ENCODE measurements around the gene SETBP1. TPM values are rescaled to one million over a fixed set of nuclear protein-coding genes. Genes with fewer than 3 reads are reported as not detected.

SETBP1 gene
- total RNA-seq, 1 donor from 2014 or later, result 12.4 TPM

- H3K27ac ChIP-seq (ENCODE audit: low read depth, low read length), result no peak overlapping the region
These were observed 323.9 kb downstream of the SETBP1 start for GRCh38 chr18:45004546-45005080.

GRCh38 chr18:45006934-45007333 is 326.2 kb downstream of the SETBP1 start:
- Mint-ChIP-seq H3K4me1 (ENCODE audit: low read depth, unreplicated experiment) (peaks cover 16% of the 10 kb centered on the region), H3K36me3 (ENCODE audit: low read depth, unreplicated experiment) (no peaks in the 10 kb centered on the region), H3K27me3 (ENCODE audit: low read depth, unreplicated experiment) (no peaks in the 10 kb centered on the region), H3K27ac (ENCODE audit: unreplicated experiment) (no peak overlapping the region), H3K4me3 (ENCODE audit: unreplicated experiment) (no peak overlapping the region), H3K9me3 (ENCODE audit: unreplicated experiment) (peaks cover 4% of the 10 kb centered on the region)
- no peaks in the 10 kb centered on the region for H3K27me3 ChIP-seq (ENCODE audit: insufficient read depth, low read length)
- no peak for TF ChIP-seq EZH2 (IDR thresholded peaks at IDR 0.05; ENCODE audit: insufficient read depth, low read length)
- TF ChIP-seq CTCF (IDR thresholded peaks at IDR 0.05; ENCODE audit: insufficient read depth, low read depth, low read length), result no peak
- DNase-seq (ENCODE audit: low read depth), result peak; percentile 58
- H3K4me2 ChIP-seq (ENCODE audit: low read length), result peak overlapping the region; percentile 28
- FAIRE-seq, result peak; percentile 49
- no peaks in the 10 kb centered on the region for H3K9me3 ChIP-seq (ENCODE audit: insufficient read depth, low read depth, low read length)
- H2AFZ ChIP-seq (ENCODE audit: low read depth, low read length), result no peak overlapping the region
- H3K79me2 ChIP-seq (ENCODE audit: insufficient read depth, low read length), result no peaks in the 10 kb centered on the region
- peaks cover 17% of the 10 kb centered on the region for H3K4me1 ChIP-seq (ENCODE audit: insufficient read depth, low read length)
- H4K20me1 ChIP-seq (ENCODE audit: insufficient read depth, low read length), result no peaks in the 10 kb centered on the region
- no peaks in the 10 kb centered on the region for H3K36me3 ChIP-seq (ENCODE audit: insufficient read depth, low read length)
- H3K27ac ChIP-seq (ENCODE audit: low read depth, low read length), result no peak overlapping the region
- H3K4me3 ChIP-seq (ENCODE audit: insufficient read depth, low read depth, low read length), result peak overlapping the region; percentile 6
- no peak overlapping the region for H3K9ac ChIP-seq (ENCODE audit: low read length)

More at GRCh38 chr18:45004546-45005080, 323.9 kb downstream of the SETBP1 start:
- Mint-ChIP-seq H3K9me3 (ENCODE audit: unreplicated experiment) (peaks cover 4% of the 10 kb centered on the region), H3K4me1 (ENCODE audit: low read depth, unreplicated experiment) (peaks cover 9% of the 10 kb centered on the region), H3K27me3 (ENCODE audit: low read depth, unreplicated experiment) (no peaks in the 10 kb centered on the region), H3K4me3 (ENCODE audit: unreplicated experiment) (no peak overlapping the region), H3K27ac (ENCODE audit: unreplicated experiment) (no peak overlapping the region), H3K36me3 (ENCODE audit: low read depth, unreplicated experiment) (no peaks in the 10 kb centered on the region)
- DNase-seq (ENCODE audit: low read depth) (peak; percentile 33), FAIRE-seq (no peak)
- H3K9ac ChIP-seq (ENCODE audit: low read length), result no peak overlapping the region
- no peaks in the 10 kb centered on the region for H3K36me3 ChIP-seq (ENCODE audit: insufficient read depth, low read length)
- no peaks in the 10 kb centered on the region for H3K79me2 ChIP-seq (ENCODE audit: insufficient read depth, low read length)
- H3K27me3 ChIP-seq (ENCODE audit: insufficient read depth, low read length), result no peaks in the 10 kb centered on the region
- no peaks in the 10 kb centered on the region for H4K20me1 ChIP-seq (ENCODE audit: insufficient read depth, low read length)
- H3K4me1 ChIP-seq (ENCODE audit: insufficient read depth, low read length), result peaks cover 17% of the 10 kb centered on the region
- H3K4me3 ChIP-seq (ENCODE audit: insufficient read depth, low read depth, low read length), result no peak overlapping the region
- H3K4me2 ChIP-seq (ENCODE audit: low read length), result no peak overlapping the region
- H2AFZ ChIP-seq (ENCODE audit: low read depth, low read length), result no peak overlapping the region
- TF ChIP-seq EZH2 (IDR thresholded peaks at IDR 0.05; ENCODE audit: insufficient read depth, low read length), result no peak
- TF ChIP-seq CTCF (IDR thresholded peaks at IDR 0.05; ENCODE audit: insufficient read depth, low read depth, low read length), result no peak
- no peaks in the 10 kb centered on the region for H3K9me3 ChIP-seq (ENCODE audit: insufficient read depth, low read depth, low read length)

GRCh38 chr18:45007531-45007930 is 326.8 kb downstream of the SETBP1 start:
- Mint-ChIP-seq H3K4me3 (ENCODE audit: unreplicated experiment) (no peak overlapping the region), H3K4me1 (ENCODE audit: low read depth, unreplicated experiment) (peaks cover 18% of the 10 kb centered on the region), H3K27ac (ENCODE audit: unreplicated experiment) (no peak overlapping the region), H3K9me3 (ENCODE audit: unreplicated experiment) (peaks cover 4% of the 10 kb centered on the region), H3K36me3 (ENCODE audit: low read depth, unreplicated experiment) (no peaks in the 10 kb centered on the region), H3K27me3 (ENCODE audit: low read depth, unreplicated experiment) (no peaks in the 10 kb centered on the region)
- H3K27me3 ChIP-seq (ENCODE audit: insufficient read depth, low read length), result no peaks in the 10 kb centered on the region
- no peaks in the 10 kb centered on the region for H4K20me1 ChIP-seq (ENCODE audit: insufficient read depth, low read length)
- peaks cover 17% of the 10 kb centered on the region for H3K4me1 ChIP-seq (ENCODE audit: insufficient read depth, low read length)
- no peak for TF ChIP-seq CTCF (IDR thresholded peaks at IDR 0.05; ENCODE audit: insufficient read depth, low read depth, low read length)
- TF ChIP-seq EZH2 (IDR thresholded peaks at IDR 0.05; ENCODE audit: insufficient read depth, low read length), result no peak
- H3K79me2 ChIP-seq (ENCODE audit: insufficient read depth, low read length), result no peaks in the 10 kb centered on the region
- H3K36me3 ChIP-seq (ENCODE audit: insufficient read depth, low read length), result no peaks in the 10 kb centered on the region
- H3K4me3 ChIP-seq (ENCODE audit: insufficient read depth, low read depth, low read length), result peak overlapping the region; percentile 6
- no peak overlapping the region for H3K27ac ChIP-seq (ENCODE audit: low read depth, low read length)
- no peak overlapping the region for H2AFZ ChIP-seq (ENCODE audit: low read depth, low read length)
- peak; percentile 58 for DNase-seq (ENCODE audit: low read depth)
- peak; percentile 72 for FAIRE-seq
- no peaks in the 10 kb centered on the region for H3K9me3 ChIP-seq (ENCODE audit: insufficient read depth, low read depth, low read length)
- no peak overlapping the region for H3K9ac ChIP-seq (ENCODE audit: low read length)
- peak overlapping the region; percentile 28 for H3K4me2 ChIP-seq (ENCODE audit: low read length)

All from astrocyte (in vitro differentiated cells and primary cell).